NCI-H510A (cell line): ENCODE measurements around the gene BRIP1.
"Not testable (repeated sequence)": the region's sequence is repeated elsewhere in the genome, so short reads cannot be mapped to it uniquely, and the experiment has no call there.

ENCODE experiments used
- DNase-seq: peaks from one replicate; lab custom pipeline; 2025; lab: John Stamatoyannopoulos, UW

The BRIP1 gene

DNA sequence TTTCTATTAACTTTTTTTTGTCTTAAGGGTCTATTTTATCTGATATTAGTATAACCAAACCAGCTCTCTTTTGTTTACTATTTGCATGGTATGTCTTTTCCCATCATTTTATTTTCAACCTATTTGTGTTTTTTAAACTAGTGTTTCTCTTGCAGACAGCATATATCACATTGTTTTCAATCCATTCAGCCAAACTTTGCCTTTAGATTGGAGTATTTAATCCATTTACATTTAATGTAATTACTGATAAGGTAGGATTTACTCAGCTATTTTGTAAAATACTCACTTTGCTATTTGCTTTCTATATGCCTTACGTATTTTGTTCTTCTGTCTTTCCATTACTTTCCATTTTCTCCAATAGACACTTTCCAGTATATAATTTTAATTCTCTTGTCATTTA is 164.3 kb downstream of the BRIP1 start:
- DNase-seq: no peak

DNA sequence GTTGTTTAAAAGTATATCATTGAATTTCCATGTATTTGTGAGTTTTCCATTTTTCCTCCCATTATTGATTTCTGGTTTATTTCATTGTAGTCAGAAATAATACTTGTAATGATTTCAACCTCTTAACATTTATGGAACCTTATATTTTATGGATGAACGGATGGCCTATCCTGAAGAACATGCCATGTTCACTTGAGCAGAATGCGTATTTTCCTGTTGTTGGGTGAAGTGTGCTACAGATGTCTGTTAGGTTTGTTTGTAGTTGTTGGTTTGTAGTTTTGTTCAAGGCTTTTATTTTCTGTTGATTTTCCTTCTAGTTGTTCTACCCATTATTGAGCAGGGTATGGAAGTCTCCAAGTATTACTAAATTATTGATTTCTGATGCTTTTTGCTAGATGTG is 165.1 kb downstream of the BRIP1 start:
- DNase-seq: no peak

DNA sequence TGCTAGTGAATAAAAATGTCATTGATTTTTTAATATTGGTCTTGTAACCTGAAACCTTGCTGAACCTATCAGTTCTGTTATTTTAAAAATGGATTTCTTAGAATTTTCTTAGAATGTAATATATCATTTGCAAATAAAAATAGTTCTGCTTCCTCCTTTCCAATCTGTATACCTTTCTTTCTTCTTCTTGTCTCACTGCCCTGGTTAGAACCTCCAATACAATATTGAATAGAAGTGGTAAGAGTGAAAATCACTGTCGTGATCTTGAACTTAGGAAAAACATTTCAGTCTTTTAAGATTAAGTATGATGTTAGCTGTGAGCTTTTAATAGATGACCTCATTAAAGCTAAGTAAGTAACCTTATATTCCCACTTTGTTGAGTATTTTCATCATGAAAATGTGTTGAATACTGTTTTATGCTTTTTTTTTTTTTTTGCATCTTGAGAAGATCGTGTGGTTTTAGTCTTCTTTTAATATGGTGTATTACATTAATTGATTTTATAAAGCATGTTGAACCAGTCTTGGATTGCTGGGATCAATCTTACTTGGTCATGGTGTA is 167.5 kb downstream of the BRIP1 start:
- DNase-seq: no peak

DNA sequence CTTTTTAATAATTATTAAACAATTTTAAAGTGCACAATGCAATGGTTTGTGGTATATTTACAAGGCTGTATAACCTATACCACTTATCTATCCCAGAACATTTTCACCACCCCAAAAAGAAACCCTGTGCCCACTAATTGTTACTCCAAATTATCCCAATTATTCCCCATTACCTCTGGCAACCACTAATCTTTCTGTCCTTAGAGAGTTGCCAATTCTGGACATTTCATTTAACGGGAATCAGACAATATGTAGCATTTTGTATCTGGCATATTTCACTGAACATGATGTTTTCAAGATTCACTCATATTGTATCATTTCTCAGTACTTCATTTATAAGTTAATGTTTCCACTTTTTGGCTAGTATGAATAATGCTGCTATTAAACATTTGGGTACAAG is 169.2 kb downstream of the BRIP1 start:
- no peak for DNase-seq

DNA sequence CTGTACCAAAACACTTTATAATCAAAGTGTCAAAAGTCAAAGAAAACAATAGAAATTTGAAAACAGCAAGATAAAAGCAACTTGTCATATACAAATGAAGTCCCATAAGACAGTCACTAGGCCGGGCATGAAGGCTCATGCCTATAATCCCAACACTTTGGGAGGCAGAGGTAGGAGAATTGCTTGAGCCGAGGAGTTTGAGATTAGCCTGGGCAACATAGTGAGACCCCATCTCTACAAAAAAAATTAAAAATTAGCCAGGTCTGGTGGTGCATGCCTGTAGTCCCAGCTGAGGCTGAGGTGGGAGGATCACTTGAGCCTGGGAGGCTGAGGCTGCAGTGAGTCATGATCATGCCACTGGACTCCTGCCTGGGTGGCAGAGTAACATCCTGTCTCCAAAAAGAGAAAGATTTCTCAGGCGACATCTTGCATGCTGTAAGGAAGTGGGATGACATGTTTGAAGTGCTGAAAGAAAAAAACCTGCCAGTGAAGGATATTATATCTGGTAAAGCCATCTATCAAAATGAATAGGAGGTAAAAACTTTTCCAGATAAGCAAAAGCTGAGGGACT is 173.6 kb downstream of the BRIP1 start:
- DNase-seq: no peak

DNA sequence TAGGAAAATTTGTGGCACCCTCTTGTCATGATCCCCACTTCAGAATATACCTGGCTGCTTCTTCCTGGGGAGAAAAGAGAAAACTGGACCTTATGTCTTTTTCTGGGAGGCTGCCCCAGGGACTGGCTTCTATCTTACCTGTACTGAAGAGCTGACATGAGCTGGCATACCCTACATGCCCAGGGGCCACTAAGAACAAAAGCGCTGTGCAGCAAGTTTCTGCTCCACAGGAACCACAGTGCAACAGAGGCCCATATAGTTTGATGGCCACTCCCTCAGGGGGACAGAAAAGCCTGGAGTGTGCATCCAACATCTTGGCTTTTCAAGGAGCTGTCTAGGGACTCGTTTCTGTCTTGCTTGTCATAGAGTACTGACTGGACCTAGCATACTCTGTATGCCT is 175.6 kb downstream of the BRIP1 start:
- no peak for DNase-seq

DNA sequence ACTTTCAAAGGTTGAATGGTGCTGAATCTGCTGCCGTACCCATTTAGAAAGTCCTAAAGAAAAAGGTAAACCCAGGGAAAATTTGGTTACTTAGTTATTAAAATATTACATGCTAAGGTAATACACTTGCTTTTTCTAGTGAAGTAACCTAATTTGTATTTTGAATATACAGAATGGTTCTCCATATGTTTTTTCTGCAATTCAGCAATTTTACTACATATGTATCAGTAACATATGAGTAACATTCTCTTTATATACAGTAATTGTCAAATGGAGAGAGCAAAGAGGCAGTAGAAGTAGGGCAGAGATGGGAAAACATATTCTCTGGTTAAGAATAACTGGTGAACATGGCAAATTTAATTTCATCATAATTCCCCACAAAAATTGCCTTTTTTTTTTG is 177.2 kb downstream of the BRIP1 start:
- DNase-seq: no peak

DNA sequence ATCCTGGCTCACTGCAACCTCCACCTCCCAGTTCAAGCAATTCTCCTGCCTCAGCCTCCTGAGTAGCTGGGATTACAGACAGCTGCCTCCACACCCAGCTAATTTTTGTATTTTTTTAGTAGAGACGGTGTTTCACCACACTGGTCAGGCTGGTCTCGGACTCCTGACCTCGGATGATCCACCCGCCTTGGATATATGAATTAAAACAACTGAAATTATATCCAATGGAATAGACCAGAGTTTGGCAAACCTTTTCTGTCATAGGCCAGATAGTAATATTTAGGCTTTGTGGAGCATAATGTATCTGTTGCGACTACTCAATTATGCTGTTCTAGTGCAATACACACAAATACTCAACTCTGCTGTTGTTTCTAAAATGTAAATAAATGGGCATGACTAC is 178.5 kb downstream of the BRIP1 start:
- no peak for DNase-seq

DNA sequence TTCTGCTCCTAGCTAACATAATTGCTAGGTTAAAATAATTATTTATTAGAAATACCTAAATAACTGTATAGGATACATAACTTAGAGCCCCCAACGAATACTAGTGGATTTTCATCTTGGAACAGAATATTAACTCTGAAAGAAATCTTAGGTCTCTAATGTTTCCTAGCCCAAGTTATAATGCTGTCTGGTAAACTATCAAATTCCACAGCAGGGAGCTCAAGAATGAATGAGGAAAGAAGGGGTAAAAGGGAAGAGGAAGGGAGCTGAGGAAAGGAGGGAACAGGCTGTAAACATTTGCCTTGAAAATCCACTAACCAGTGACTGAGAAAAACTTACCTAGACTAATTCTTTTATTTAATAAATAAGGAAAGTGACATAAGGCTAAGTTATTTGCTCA is 179.2 kb downstream of the BRIP1 start:
- DNase-seq: no peak

DNA sequence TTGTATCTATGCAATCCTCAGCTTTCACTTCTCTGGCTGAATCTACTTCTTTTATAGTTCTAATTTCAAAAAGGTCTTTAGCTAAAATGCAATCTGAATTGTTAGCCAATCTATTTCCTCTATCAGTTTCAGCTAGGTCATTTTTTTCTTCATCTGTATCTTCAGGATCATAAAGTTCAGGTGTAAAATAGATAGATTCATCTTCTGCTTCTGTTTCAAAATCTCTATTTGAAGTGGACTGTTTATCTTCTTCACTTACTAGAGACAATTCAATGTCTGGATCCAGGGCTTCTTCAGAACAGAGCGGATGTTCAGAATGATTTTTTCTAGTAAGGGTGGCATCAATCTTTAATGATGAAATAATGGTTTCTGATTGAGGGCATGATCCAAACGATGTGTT is 179.9 kb downstream of the BRIP1 start:
- no peak for DNase-seq

DNA sequence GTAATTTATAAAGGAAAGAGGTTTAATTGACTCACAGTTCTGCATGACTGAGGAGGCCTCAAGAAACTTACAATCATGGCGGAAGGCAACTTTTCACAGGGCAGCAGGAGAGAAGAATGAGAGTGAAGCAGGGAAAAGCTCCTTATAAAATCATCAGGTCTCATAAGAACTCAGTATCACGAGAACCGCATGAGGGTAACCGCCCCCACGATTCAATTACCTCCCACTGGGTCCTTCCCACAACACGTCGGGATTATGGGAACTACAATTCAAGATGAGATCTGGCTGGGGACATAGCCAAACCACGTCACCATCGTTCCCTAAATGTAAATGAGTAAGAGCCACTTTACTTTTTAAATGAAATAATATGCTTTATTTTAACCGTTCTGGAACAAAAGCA is 182.4 kb downstream of the BRIP1 start:
- no peak for DNase-seq

DNA sequence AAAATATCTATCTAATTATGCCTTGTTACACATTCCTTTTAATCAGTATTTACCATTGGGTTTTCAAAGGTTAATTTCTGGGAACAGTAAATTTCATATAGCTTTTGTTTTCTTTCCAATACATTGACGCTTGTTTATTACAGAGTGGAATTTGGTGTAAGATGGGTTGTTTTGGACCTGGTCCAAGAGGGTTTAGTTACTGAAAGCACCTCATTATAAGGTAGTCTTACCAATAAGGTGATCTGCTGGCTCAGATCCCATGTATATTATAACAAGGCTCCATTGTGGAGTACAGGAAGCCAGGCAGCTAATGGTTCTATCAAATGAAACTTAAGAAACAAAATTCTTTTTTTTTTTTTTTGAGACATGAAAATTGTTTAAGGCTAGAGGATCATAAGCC is 185.0 kb downstream of the BRIP1 start:
- no peak for DNase-seq

DNA sequence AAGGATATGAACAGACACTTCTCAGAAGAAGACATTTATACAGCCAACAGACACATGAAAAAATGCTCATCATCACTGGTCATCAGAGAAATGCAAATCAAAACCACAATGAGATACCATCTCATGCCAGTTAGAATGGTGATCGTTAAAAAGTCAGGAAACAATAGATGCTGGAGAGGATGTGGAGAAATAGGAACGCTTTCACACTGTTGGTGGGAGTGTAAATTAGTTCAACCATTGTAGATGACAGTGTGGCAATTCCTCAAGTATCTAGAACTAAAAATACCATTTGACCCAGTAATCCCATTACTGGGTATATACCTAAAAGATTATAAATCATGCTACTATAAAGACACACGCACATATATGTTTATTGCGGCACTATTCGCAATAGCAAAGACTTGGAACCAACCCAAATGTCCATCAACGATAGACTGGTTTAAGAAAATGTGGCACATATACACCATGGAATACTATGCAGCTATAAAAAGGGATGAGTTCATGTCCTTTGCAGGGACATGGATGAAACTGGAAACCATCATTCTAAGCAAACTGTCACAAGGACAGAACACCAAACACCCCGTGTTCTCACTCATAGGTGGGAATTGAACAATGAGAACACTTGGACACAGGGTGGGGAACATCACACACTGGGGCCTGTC is 186.0 kb downstream of the BRIP1 start:
- DNase-seq: not testable (repeated sequence)

DNA sequence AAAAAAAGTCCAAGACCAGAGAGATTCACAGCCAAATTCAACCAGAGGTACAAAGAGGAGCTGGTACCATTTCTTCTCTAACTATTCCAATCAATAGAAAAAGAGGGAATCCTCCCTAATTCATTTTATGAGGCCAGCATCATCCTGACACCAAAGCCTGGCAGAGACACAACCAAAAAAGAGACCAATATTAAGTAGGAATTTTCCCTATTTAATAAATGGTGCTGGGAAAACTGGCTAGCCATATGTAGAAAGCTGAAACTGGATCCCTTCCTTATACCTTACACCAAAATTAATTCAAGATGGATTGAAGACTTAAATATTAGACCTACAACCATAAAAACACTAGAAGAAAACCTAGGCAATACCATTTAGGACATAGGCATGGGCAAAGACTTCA is 186.8 kb downstream of the BRIP1 start:
- DNase-seq: not testable (repeated sequence)

DNA sequence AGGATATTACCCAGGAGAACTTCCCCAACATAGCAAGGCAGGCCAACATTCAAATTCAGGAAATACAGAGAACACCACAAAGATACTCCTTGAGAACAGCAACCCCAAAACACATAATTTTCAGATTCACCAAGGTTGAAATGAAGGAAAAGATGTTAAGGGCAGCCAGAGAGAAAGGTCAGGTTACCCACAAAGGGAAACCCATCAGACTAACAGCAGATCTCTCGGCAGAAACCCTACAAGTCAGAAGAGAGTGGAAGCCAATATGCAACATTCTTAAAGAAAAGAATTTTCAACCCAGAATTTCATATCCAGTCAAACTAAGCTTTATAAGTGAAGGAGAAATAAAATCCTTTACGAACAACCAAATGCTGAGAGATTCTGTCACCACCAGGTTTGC is 188.7 kb downstream of the BRIP1 start:
- DNase-seq: not testable (repeated sequence)

DNA sequence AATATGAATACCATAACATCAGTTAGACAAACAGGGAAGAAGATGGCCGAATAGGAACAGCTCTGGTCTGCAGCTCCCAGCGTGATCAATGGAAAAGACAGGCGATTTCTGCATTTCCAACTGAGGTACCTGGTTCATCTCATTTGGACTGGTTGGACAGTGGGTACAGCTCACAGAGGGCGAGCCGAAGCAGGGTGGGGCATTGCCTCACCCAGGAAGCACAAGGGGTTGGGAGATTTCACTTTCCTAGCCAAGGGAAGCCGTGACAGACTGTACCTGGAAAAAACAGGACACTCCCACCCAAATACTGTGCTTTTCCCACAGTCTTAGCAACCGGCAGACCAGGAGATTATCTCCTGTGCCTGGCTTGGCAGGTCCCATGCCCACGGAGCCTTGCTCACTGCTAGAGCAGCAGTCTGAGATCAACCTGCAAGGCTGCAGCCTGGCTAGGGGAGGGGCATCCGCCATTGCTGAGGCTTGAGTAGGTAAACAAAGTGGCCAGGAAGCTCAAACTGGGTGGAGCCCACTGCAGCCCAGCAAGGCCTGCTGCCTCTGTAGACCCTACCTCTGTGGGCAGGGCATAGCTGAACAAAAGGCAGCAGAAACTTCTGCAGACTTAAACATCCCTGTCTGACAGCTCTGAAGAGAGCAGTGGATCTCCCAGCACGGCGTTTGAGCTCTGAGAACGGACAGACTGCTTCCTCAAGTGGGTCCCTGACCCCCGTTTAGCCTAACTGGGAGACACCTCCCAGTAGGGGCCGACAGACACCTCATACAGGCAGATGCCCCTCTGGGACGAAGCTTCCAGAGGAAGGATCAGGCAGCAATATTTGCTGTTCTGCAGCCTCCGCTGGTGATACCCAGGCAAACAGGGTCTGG is 190.1 kb downstream of the BRIP1 start:
- not testable (repeated sequence) for DNase-seq

DNA sequence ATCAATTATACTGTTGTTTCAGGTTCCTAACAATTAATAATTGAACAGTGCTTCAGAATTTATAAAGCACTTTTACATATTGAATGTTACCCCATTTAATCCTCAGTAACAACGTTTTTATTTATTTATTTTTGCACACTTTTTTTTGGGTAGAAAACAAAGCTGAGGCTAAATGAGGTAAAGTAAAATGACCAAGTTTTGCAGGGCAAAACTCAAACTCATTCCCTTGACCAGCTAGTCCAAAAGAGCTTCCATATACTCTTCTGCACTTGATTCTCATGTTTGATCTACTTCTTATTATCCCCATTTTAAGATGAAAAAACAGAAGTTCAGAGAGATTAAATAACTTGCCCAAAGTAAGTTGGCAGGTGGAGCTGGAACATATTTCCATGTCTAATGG is 191.2 kb downstream of the BRIP1 start:
- DNase-seq: no peak

DNA sequence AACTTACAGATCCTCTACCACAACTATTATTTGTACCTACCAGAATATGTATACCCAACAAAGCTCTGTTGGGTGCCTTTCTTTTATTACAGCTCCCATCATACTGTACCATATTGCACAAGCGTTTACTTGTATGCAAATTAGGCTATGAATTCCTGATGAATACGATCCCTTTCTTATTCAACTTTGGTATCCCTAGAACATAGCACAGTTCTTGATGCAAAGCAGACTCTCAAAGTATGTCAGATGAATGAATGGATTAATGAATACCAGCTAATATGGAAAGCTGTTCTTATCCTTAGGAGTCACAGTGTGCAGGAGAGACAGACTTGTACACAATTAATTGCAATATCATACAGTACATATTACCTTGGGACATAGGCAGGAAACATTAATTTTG is 192.6 kb downstream of the BRIP1 start:
- no peak for DNase-seq

DNA sequence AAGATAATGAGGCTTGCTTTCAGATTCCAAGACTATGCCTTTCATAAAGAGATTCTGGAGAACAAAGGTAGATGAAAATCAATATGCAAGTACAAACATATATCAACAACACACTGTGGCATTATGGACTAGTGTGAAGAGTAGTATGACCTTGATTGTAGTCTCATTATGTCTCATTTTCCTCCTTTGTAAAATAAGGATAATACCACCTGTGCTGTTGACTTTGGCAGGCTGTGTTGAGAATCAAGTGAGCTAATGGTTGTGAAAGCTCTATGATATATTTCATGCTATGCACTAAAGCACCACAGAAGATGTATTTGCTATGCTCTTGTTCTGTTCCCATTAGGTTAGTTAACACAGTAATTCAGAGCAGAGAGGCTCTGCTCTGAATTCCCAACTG is 193.8 kb downstream of the BRIP1 start:
- no peak for DNase-seq

DNA sequence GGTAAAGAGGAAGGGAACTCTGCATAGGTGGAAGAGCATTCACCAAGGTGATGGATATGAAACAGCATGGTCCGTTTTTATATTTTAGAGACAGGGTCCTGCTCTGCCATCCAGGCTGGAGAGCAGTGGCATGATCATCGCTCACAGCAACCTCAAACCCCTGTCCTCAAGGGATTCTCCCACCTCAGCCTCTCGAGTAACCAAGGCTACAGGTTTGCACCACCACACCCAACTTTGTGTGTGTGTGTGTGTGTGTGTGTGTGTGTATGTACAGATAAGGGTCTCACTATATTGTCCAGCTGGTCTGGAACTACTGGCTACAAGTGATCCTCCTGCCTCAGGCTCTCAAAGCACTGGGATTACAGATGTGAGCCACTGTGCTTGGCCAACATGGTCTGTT is 194.8 kb downstream of the BRIP1 start:
- DNase-seq: no peak

DNA sequence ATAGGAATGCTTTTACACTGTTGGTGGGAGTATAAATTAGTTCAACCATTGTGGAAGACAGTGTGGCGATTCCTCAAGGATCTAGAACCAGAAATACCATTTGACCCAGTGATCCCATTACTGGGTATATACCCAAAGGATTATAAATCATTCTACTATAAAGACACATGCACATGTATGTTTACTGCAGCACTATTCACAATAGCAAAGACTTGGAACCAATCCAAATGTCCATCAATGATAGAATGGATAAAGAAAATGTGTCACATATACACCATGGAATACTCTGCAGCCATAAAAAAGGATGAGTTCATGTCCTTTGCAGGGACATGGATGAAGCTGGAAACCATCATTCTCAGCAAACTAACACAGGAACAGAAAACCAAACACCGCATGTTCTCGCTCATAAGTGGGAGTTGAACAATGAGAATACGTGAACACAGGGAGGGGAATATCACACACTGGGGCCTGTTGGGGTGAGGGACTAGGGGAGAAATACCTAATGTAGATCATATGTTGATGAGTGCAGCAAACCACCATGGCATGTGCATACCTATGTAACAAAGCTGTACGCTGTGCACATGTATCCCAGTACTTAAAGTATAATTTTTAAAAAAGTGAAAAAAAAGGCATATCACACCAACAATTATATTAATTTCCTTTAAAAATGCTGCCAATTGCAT is 196.8 kb downstream of the BRIP1 start:
- DNase-seq: not testable (repeated sequence)

DNA sequence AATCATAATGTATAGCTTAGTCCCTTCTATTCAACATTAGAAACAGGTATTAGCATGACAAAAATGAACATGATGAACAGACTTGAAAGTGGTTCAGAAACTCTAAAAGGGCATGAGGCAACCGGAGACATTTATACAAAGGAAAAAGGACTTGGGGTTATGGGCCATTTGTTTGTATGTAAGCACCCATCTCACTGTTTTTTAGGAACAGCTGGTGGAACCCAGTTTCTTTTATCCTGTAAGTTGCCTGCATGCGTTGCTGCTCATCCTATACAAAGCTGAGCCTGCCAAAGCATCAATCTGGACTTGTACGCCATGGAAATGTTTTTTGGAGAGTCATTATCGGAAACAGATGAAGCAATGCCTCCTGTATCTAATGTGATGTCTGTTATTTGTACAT is 200.0 kb downstream of the BRIP1 start:
- no peak for DNase-seq
